Heart left ventricle (tissue), 16 donors: ENCODE results near the gene CCL3. TPM values are rescaled to one million over a fixed set of nuclear protein-coding genes. Genes with fewer than 3 reads are reported as not detected.
"Not testable (repeated sequence)": the region's sequence is repeated elsewhere in the genome, so short reads cannot be mapped to it uniquely, and the experiment has no call there.

Experiments
- ATAC-seq, 4 donors: fragments of 200-7000 bp; cut with Tn5 transposase; one replicate each; pipeline ENCODE4 v1.9.1; 2020 to 2022; ENCODE audit warnings: moderate library complexity in 4 of 4, mild to moderate bottlenecking in 3 of 4, moderate number of reproducible peaks in 1 of 4
- DNase-seq, 5 donors: peaks; one replicate each; pipeline ENCODE4 v3.0.0-alpha.2; 2020
- H3K27ac ChIP-seq, 12 donors: fragments of 200-600 bp; sonication (generic) in 4 of 12; one replicate each; pipeline versions ENCODE4 v1.5.0 to v1.8.0; 2016 to 2022; ENCODE audit warnings: mild to moderate bottlenecking in 2 of 12
- H3K27me3 ChIP-seq, 9 donors: fragments of 200-600 bp; sonication (generic) in 2 of 9; one replicate each; pipeline versions ENCODE4 v1.5.1 to v1.8.0; 2016 to 2022; ENCODE audit warnings: mild to moderate bottlenecking in 3 of 9
- H3K36me3 ChIP-seq, 9 donors: fragments of 200-600 bp; sonication (generic) in 2 of 9; one replicate each; pipeline versions ENCODE4 v1.5.0 to v1.8.0; 2018 to 2022; ENCODE audit warnings: mild to moderate bottlenecking in 2 of 9
- H3K4me1 ChIP-seq, 12 donors: fragments of 200-600 bp; sonication (generic) in 4 of 12; one replicate each; pipeline versions ENCODE4 v1.5.0 to v1.8.0; 2016 to 2022; ENCODE audit warnings: mild to moderate bottlenecking in 3 of 12
- H3K4me3 ChIP-seq, 12 donors: fragments of 200-600 bp; sonication (generic) in 4 of 12; one replicate each; pipeline versions ENCODE4 v1.5.0 to v1.8.0; 2017 to 2022; ENCODE audit warnings: mild to moderate bottlenecking in 9 of 12, moderate library complexity in 4 of 12
- H3K9me3 ChIP-seq, 12 donors: fragments of 200-600 bp; sonication (generic) in 4 of 12; one replicate each; pipeline versions ENCODE4 v1.5.0 to v1.8.0; 2016 to 2022; ENCODE audit warnings: mild to moderate bottlenecking in 1 of 12
- CTCF ChIP-seq, 12 donors: fragments of 200-600 bp; sonication (generic) in 4 of 12; IDR thresholded peaks; one replicate each; pipeline versions ENCODE4 v1.5.0 to v1.8.0; 2018 to 2022; ENCODE audit warnings: antibody characterized with exemption in 12 of 12, mild to moderate bottlenecking in 5 of 12
- POLR2A ChIP-seq, 2 donors: fragments of 450-650 bp; IDR thresholded peaks; one replicate each; pipeline ENCODE4 v1.6.1; 2017; ENCODE audit warnings: antibody characterized with exemption in 2 of 2, mild to moderate bottlenecking in 2 of 2, moderate library complexity in 2 of 2
- WGBS, 4 donors: extraction: QIAGEN DNeasy Blood & Tissue Kit in 2 of 4; methylation state at CpG; one replicate each; pipeline versions ENCODE4 v1.1.5 to v1.1.7; 2013 to 2018; 5-methylcytosine and 5-hydroxymethylcytosine counted together
- intact Hi-C, 10 donors: fragments of 100-400 bp; cut with DNase I; formaldehyde crosslinking; loops; one replicate each; pipeline versions ENCODE4 v1.11.1 to v1.14.2; 2022
- polyA plus RNA-seq, 2 donors: library from polyadenylated mRNA; stranded (reverse); fragments of 200-250 nt; gene quantifications; one replicate each; pipeline ENCODE4 v1.2.3, GENCODE V29; 2013
- total RNA-seq, 9 donors: library from RNA; depleted of rRNA in 2 of 9; stranded (reverse); fragments of >200 nt in 2 of 9; fragmentation: NEBNext Ultra II Directional in 3 of 9; extraction: Animal tissue kit (Norgen Biotek cat#: 25700) in 3 of 9; gene quantifications; one replicate each; pipeline versions ENCODE4 v1.1.0 to v1.2.4, GENCODE V29; 2016 to 2023
- donor health status: ischemic (EF 13 %, LVEDD 7.1; RV severe dilation, severe dysfunction).
- donor health status: healthy with polysubstance abuse.
- donor health status: DM: no; HTN: yes; CAD: no.
- donor health status: DM: no; HTN: no; CAD: no.
- donor health status: ischemic (EF 25% LVEDD 6.9; RV normal size, moderate dysfunction).
- donor health status: ischemic (EF 25% LVEDD 5.7; RV mildly dilated, moderate dysfunction).
- donor health status: healthy.
- donor health status: DM: yes; HTN: yes; CAD: no.
- donor health status: ischemic (EF 35%, LVEDD 5.7; RV mildly dilated, moderate dysfunction).
- donor health status: nonischemic (EF 11% LVEDD 7.7; RV severe dilation, severe dysfunction).
- donor health status: DM: yes; HTN: yes; CAD: no.
- donor health status: PGD.
- donor health status: ischemic (EF 29% LVEDD 5.4; RV normal size, mild dysfunction).
- donor health status: nonischemic (EF 23%, LVEDD 6.1; RV moderate dilation, normal function).

The CCL3 gene
- total and polyA plus RNA-seq, 11 donors = 0.21 to 22.5 (median 0.57) TPM; not detected in 3

DNA sequence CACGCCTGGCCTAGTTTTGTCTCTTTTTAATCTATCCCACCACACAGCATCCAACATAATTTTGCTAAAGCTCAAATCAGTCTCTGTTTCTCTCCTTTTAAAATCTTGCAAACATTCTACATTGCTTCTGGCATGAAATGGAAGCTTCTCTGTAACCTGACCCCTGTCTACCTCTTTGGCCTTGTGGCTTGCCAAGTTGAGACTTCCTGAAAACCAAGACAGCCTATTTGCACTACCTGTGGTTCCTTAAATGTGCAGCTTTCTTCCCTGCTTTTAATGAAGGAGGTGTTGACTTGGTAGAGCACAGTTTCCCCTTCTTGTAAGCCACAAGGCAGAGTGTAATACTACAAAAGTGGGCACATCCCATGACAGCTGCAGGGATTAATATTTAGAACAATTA, 6.0 kb upstream of the CCL3 start:
- TF ChIP-seq CTCF (IDR thresholded peaks at IDR 0.05) (no peak), POLR2A (IDR thresholded peaks at IDR 0.05) (no peak)
- H3K4me1 ChIP-seq = peaks cover 0 to 19% (median 0%) of the 10 kb centered on the region in 12 donors
- no peak for ATAC-seq
- intact Hi-C loops = no loop called here
- H3K27ac ChIP-seq = no peak overlapping the region
- H3K36me3 ChIP-seq = no peaks in the 10 kb centered on the region
- no peaks in the 10 kb centered on the region for H3K9me3 ChIP-seq
- no peak overlapping the region for H3K4me3 ChIP-seq
- 83 to 95% (median 91%) methylated on average over 1 of the region's 1 CpG for WGBS, 4 donors
- DNase-seq = no peak
- peaks cover 0 to 7% (median 0%) of the 10 kb centered on the region in 9 donors for H3K27me3 ChIP-seq

DNA sequence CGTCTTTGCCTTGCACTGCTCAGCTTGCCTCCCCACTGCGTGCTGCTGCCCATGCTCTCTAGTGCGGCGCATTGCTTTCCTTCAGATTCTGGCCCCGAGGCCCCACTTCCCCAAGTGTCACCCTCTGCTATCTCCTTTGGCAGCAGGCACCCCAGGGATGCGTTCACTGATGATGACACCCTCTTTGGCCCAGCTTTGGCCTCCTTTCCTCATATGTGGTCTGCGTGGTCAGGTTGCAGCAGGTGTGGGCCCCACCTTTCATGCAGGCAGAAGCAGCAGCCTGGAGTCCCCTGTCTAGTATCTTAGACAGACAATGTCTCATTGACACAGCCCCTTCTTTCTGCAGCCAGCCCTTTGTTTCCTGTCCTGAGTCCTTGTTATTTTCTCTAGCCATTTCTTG, 4.8 kb upstream of the CCL3 start:
- DNase-seq (no peak), ATAC-seq (no peak)
- 85 to 94% (median 91%) methylated on average over 7 of the region's 7 CpGs for WGBS, 4 donors
- intact Hi-C loops = no loop called here
- TF ChIP-seq CTCF (IDR thresholded peaks at IDR 0.05) (no peak), POLR2A (IDR thresholded peaks at IDR 0.05) (no peak)
- H3K27me3 ChIP-seq = peaks cover 0 to 7% (median 0%) of the 10 kb centered on the region in 9 donors
- H3K4me1 ChIP-seq = peaks cover 0 to 30% (median 0%) of the 10 kb centered on the region in 12 donors
- no peak overlapping the region for H3K4me3 ChIP-seq
- H3K36me3 ChIP-seq = no peaks in the 10 kb centered on the region
- no peaks in the 10 kb centered on the region for H3K9me3 ChIP-seq
- H3K27ac ChIP-seq = no peak overlapping the region

DNA sequence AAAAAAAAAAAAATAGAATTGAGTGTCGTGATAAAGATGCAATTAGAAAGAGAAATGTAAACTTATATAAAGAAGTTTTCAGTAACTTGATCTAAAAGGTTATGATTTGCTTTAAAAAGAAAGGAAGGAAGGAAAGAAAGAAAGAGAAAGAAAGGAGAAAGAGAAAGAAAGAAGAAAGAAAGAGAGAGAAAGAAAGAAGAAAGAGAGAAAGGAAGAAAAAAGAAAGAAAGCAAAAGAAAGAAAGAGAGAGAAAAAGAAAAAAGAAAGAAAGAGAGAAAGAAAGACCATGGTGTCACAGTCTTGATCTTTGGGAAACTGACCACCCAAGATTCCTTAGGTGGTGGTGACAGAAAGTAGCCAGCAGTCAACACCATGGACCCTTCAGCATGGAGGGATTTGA, 4.3 kb upstream of the CCL3 start:
- TF ChIP-seq POLR2A (IDR thresholded peaks at IDR 0.05) (no peak), CTCF (IDR thresholded peaks at IDR 0.05) (no peak)
- Histone ChIP-seq H3K36me3 (no peaks in the 10 kb centered on the region), H3K27me3 (peaks cover 0 to 8% (median 0%) of the 10 kb centered on the region in 9 donors), H3K27ac (no peak overlapping the region), H3K4me3 (no peak overlapping the region), H3K9me3 (no peaks in the 10 kb centered on the region), H3K4me1 (peaks cover 0 to 35% (median 0%) of the 10 kb centered on the region in 12 donors)
- DNase-seq (no peak), ATAC-seq (no peak)
- 79 to 93% (median 88%) methylated on average over 1 of the region's 1 CpG for WGBS, 4 donors
- intact Hi-C loops = no loop called here

- H3K9me3 ChIP-seq, intact Hi-C loops: not testable (repeated sequence)
- peaks cover 0 to 42% (median 0%) of the 10 kb centered on the region in 12 donors for H3K4me1 ChIP-seq
Measured at GRCh38 chr17:36092715-36093114, 2.8 kb upstream of the CCL3 start.

DNA sequence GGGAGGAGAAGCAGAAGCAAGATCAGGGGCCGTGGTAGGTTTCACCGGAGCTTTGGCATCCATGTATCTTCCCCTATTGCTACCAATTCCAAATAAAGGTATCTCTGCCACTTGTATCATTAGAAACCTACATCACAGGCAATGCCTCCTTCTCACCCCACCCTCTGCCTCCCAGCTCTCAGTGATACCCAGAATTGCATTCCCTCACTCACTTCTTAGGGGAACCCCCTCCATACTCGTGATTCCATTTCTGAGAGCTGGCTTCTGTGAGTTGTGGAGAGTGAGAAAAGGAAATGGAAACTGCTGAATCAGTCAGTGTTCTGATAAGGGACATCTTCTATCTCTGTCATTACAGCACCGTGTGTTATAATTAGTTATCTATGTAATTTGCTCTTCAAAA, 2.3 kb upstream of the CCL3 start:
- intact Hi-C loops = no loop called here
- ATAC-seq = no peak
- H3K27ac ChIP-seq = no peak overlapping the region
- H3K4me3 ChIP-seq = no peak overlapping the region
- 46 to 58% (median 55%) methylated on average over 4 of the region's 4 CpGs for WGBS, 4 donors
- H3K27me3 ChIP-seq = peaks cover 0 to 8% (median 0%) of the 10 kb centered on the region in 9 donors
- H3K36me3 ChIP-seq = no peaks in the 10 kb centered on the region
- peaks cover 0 to 42% (median 0%) of the 10 kb centered on the region in 12 donors for H3K4me1 ChIP-seq
- no peaks in the 10 kb centered on the region for H3K9me3 ChIP-seq
- DNase-seq = no peak
- no peak for TF ChIP-seq POLR2A (IDR thresholded peaks at IDR 0.05)
- no peak for TF ChIP-seq CTCF (IDR thresholded peaks at IDR 0.05)

More at GRCh38 chr17:36092715-36093114, 2.8 kb upstream of the CCL3 start:
- not testable (repeated sequence) for DNase-seq, ATAC-seq, H3K27me3 ChIP-seq, H3K4me3 ChIP-seq, H3K36me3 ChIP-seq, H3K27ac ChIP-seq
- whole genome bisulfite sequencing, 4 donors = 82 to 84% (median 84%) methylated on average over 6 of the region's 6 CpGs
